ENCODE data around the gene MTMR3.
"Not testable (repeated sequence)": the region's sequence is repeated elsewhere in the genome, so short reads cannot be mapped to it uniquely, and the experiment has no call there.

The MTMR3 gene

GRCh38 chr22:29972121-29972520, 89.1 kb downstream of the MTMR3 start:
- DNase-seq = no peak

- DNase-seq = no peak
Measured at GRCh38 chr22:29973269-29973668, 90.3 kb downstream of the MTMR3 start.

- DNase-seq = not testable (repeated sequence)
Measured at GRCh38 chr22:29973680-29974079, 90.7 kb downstream of the MTMR3 start.

- no peak for DNase-seq
Measured at GRCh38 chr22:29975494-29975893, 92.5 kb downstream of the MTMR3 start.

GRCh38 chr22:29977107-29977506, 94.1 kb downstream of the MTMR3 start:
- DNase-seq = no peak

- DNase-seq = no peak
Measured at GRCh38 chr22:29979777-29980321, 96.9 kb downstream of the MTMR3 start.

GRCh38 chr22:29983296-29983917, 100.4 kb downstream of the MTMR3 start:
- no peak for DNase-seq

- no peak for DNase-seq
Measured at GRCh38 chr22:29985912-29986311, 102.9 kb downstream of the MTMR3 start.

- DNase-seq = no peak
Measured at GRCh38 chr22:29987137-29987536, 104.2 kb downstream of the MTMR3 start.

- no peak for DNase-seq
Measured at GRCh38 chr22:29988719-29989118, 105.7 kb downstream of the MTMR3 start.

- no peak for DNase-seq
Measured at GRCh38 chr22:29989446-29989845, 106.5 kb downstream of the MTMR3 start.

- DNase-seq = no peak
Measured at GRCh38 chr22:29992341-29993275, 109.6 kb downstream of the MTMR3 start.

GRCh38 chr22:29994027-29994715, 111.2 kb downstream of the MTMR3 start:
- no peak for DNase-seq

GRCh38 chr22:29994943-29995342, 112.0 kb downstream of the MTMR3 start:
- DNase-seq = no peak

GRCh38 chr22:29997107-29997506, 114.1 kb downstream of the MTMR3 start:
- DNase-seq = no peak

GRCh38 chr22:29997516-29997915, 114.5 kb downstream of the MTMR3 start:
- no peak for DNase-seq

GRCh38 chr22:29998627-29999384, 115.8 kb downstream of the MTMR3 start:
- no peak for DNase-seq

GRCh38 chr22:30000566-30000965, 117.6 kb downstream of the MTMR3 start:
- DNase-seq = no peak

- no peak for DNase-seq
Measured at GRCh38 chr22:30001459-30001858, 118.5 kb downstream of the MTMR3 start.

- no peak for DNase-seq
Measured at GRCh38 chr22:30002861-30003486, 120.0 kb downstream of the MTMR3 start.

GRCh38 chr22:30004101-30004500, 121.1 kb downstream of the MTMR3 start:
- no peak for DNase-seq

GRCh38 chr22:30004694-30005093, 121.7 kb downstream of the MTMR3 start:
- DNase-seq = no peak

Measured in activated naive CD4-positive, alpha-beta T cell treated with Interleukin-2 at 50 U/mL for 16 hours (primary cell).